CD8-positive, alpha-beta memory T cell (primary cell): ENCODE results near the gene CDK5RAP2. TPM values are rescaled to one million over a fixed set of nuclear protein-coding genes. Genes with fewer than 3 reads are reported as not detected.
A peak's percentile ranks its signal among the peaks of the same experiment; 100 is the strongest.

ENCODE experiments used
- CTCF ChIA-PET: fragments of 350-600 bp; sonication (Branson Sonifier 250); formaldehyde crosslinking; loops from one replicate; lab custom pipeline; 2021; ENCODE audit warnings: antibody characterized with exemption; lab: Charles Lee
- POLR2A ChIA-PET: fragments of 350-600 bp; sonication (Branson Sonifier 250); formaldehyde crosslinking; loops from one replicate; lab custom pipeline; 2021; ENCODE audit warnings: antibody characterized with exemption; lab: Charles Lee
- DNase-seq, 5 donors: peaks; one replicate each; pipeline versions ENCODE4 v3.0.0 to v3.0.0-alpha.2; 2020 to 2022; ENCODE audit warnings: mixed read lengths in 1 of 5
- H3K27ac ChIP-seq: one replicate; pipeline ENCODE4 v1.7.0; 2013; ENCODE audit warnings: low read depth, mild to moderate bottlenecking, low read length, moderate library complexity
- H3K27me3 ChIP-seq: 2 replicates; pipeline ENCODE4 v1.7.0; 2013; ENCODE audit warnings: low read length, mild to moderate bottlenecking; ENCODE audit not compliant: insufficient read depth, poor library complexity, severe bottlenecking
- H3K36me3 ChIP-seq: 2 replicates; pipeline ENCODE4 v1.7.0; 2013; ENCODE audit warnings: mild to moderate bottlenecking, low read length, moderate library complexity; ENCODE audit not compliant: insufficient read depth
- H3K4me1 ChIP-seq: 2 replicates; pipeline ENCODE4 v1.7.0; 2013; ENCODE audit warnings: mild to moderate bottlenecking, low read length, moderate library complexity; ENCODE audit not compliant: insufficient read depth
- H3K4me3 ChIP-seq: 2 replicates; pipeline ENCODE4 v1.7.0; 2013; ENCODE audit warnings: mild to moderate bottlenecking, low read length
- H3K9me3 ChIP-seq: 2 replicates; pipeline ENCODE4 v1.7.0; 2013; ENCODE audit warnings: mild to moderate bottlenecking, low read length
- H3K27ac Mint-ChIP-seq, 8 donors: one replicate each; pipeline ENCODE4 v1.8.0; 2020 to 2021; ENCODE audit warnings: mixed read lengths in 8 of 8, mild to moderate bottlenecking in 6 of 8, inconsistent platforms in 3 of 8, moderate library complexity in 3 of 8
- H3K27me3 Mint-ChIP-seq, 2 donors: one replicate each; pipeline ENCODE4 v1.8.0; 2020 to 2021; ENCODE audit warnings: mixed read lengths in 2 of 2, mild to moderate bottlenecking in 1 of 2, moderate library complexity in 1 of 2
- H3K36me3 Mint-ChIP-seq, 3 donors: one replicate each; pipeline ENCODE4 v1.8.0; 2020 to 2021; ENCODE audit warnings: mixed read lengths in 3 of 3, inconsistent platforms in 1 of 3, mild to moderate bottlenecking in 1 of 3
- H3K4me1 Mint-ChIP-seq, 3 donors: one replicate each; pipeline ENCODE4 v1.8.0; 2020 to 2021; ENCODE audit warnings: mixed read lengths in 3 of 3, inconsistent platforms in 1 of 3, mild to moderate bottlenecking in 1 of 3
- H3K4me3 Mint-ChIP-seq, 7 donors: one replicate each; pipeline ENCODE4 v1.8.0; 2020 to 2021; ENCODE audit warnings: mixed read lengths in 7 of 7, mild to moderate bottlenecking in 6 of 7, moderate library complexity in 4 of 7, inconsistent platforms in 2 of 7
- H3K9me3 Mint-ChIP-seq, 5 donors: one replicate each; pipeline ENCODE4 v1.8.0; 2020 to 2022; ENCODE audit warnings: mixed read lengths in 5 of 5, mild to moderate bottlenecking in 3 of 5, moderate library complexity in 2 of 5, inconsistent platforms in 1 of 5
- polyA plus RNA-seq: library from polyadenylated mRNA; unstranded; fragments of 300-500 nt; fragmentation: Illumina TruSeq; gene quantifications from one replicate; pipeline ENCODE4 v1.2.3, GENCODE V29; 2021
- total RNA-seq, 2 experiments: library from RNA; stranded (reverse); gene quantifications; one replicate each; pipeline ENCODE4 v1.2.3, GENCODE V29; 2021

CDK5RAP2 gene
- total and polyA plus RNA-seq, 3 experiments from 2014 or later: 34.0 to 56.8 (median 56.6) TPM

- Mint-ChIP-seq H3K4me1 (peaks cover 0 to 4% (median 0%) of the 10 kb centered on the region in 3 donors), H3K4me3 (no peak overlapping the region), H3K36me3 (peaks cover 4 to 55% (median 19%) of the 10 kb centered on the region in 3 donors), H3K9me3 (no peaks in the 10 kb centered on the region), H3K27me3 (no peaks in the 10 kb centered on the region), H3K27ac (no peak overlapping the region)
- Histone ChIP-seq H3K36me3 (no peaks in the 10 kb centered on the region), H3K27ac (no peak overlapping the region), H3K27me3 (no peaks in the 10 kb centered on the region), H3K4me3 (no peak overlapping the region), H3K9me3 (no peaks in the 10 kb centered on the region), H3K4me1 (no peaks in the 10 kb centered on the region)
- CTCF ChIA-PET: interaction anchor here (1.5 kb wide), 1 partner anchor 11 kb away, joined by 4 read pairs; no protein-coding TSS in a partner anchor
- POLR2A ChIA-PET: no interaction called here
- DNase-seq: no peak
Measured at GRCh38 chr9:120608421-120608820, 28.5 kb upstream of the CDK5RAP2 start.

GRCh38 chr9:120603591-120603990 lies 23.6 kb upstream of the CDK5RAP2 start:
- Mint-ChIP-seq H3K4me3 (no peak overlapping the region), H3K27me3 (no peaks in the 10 kb centered on the region), H3K4me1 (no peaks in the 10 kb centered on the region), H3K36me3 (peaks cover 4 to 40% (median 14%) of the 10 kb centered on the region in 3 donors), H3K27ac (peak overlapping the region in 1 of 8 donors; percentile 77), H3K9me3 (no peaks in the 10 kb centered on the region)
- H3K4me1 ChIP-seq: no peaks in the 10 kb centered on the region
- CTCF ChIA-PET: no interaction called here
- no peaks in the 10 kb centered on the region for H3K36me3 ChIP-seq
- POLR2A ChIA-PET: no interaction called here
- H3K9me3 ChIP-seq: no peaks in the 10 kb centered on the region
- no peak for DNase-seq
- H3K27me3 ChIP-seq: no peaks in the 10 kb centered on the region
- no peak overlapping the region for H3K27ac ChIP-seq
- H3K4me3 ChIP-seq: no peak overlapping the region

- POLR2A ChIA-PET: no interaction called here
- no peaks in the 10 kb centered on the region for H3K27me3 Mint-ChIP-seq
- no peaks in the 10 kb centered on the region for H3K4me1 Mint-ChIP-seq
- no peaks in the 10 kb centered on the region for H3K9me3 Mint-ChIP-seq
- no peak overlapping the region for H3K27ac ChIP-seq
- H3K4me3 ChIP-seq: no peak overlapping the region
- H3K36me3 ChIP-seq: no peaks in the 10 kb centered on the region
- H3K27ac Mint-ChIP-seq: no peak overlapping the region
- peaks cover 4 to 37% (median 11%) of the 10 kb centered on the region in 3 donors for H3K36me3 Mint-ChIP-seq
- no peak overlapping the region for H3K4me3 Mint-ChIP-seq
- no peaks in the 10 kb centered on the region for H3K4me1 ChIP-seq
- H3K27me3 ChIP-seq: no peaks in the 10 kb centered on the region
- CTCF ChIA-PET: no interaction called here
- no peaks in the 10 kb centered on the region for H3K9me3 ChIP-seq
- no peak for DNase-seq
Measured at GRCh38 chr9:120603010-120603409, 23.0 kb upstream of the CDK5RAP2 start.

GRCh38 chr9:120593955-120594277 lies 13.9 kb upstream of the CDK5RAP2 start:
- ChIA-PET CTCF (interaction anchor here (1.4 kb wide), 1 partner anchor 26 kb away, joined by 5 read pairs; no protein-coding TSS in a partner anchor), POLR2A (interaction anchor here (0.6 kb wide), 1 partner anchor 594 kb away, joined by 4 read pairs; no protein-coding TSS in a partner anchor)
- no peaks in the 10 kb centered on the region for H3K9me3 ChIP-seq

GRCh38 chr9:120593250-120593954 lies 13.4 kb upstream of the CDK5RAP2 start:
- no peak overlapping the region for H3K4me3 ChIP-seq

More at GRCh38 chr9:120593955-120594277, 13.9 kb upstream of the CDK5RAP2 start:
- no peak overlapping the region for H3K27ac Mint-ChIP-seq
- Histone ChIP-seq H3K4me1 (no peaks in the 10 kb centered on the region), H3K27ac (no peak overlapping the region), H3K36me3 (no peaks in the 10 kb centered on the region), H3K27me3 (no peaks in the 10 kb centered on the region), H3K4me3 (no peak overlapping the region)
- H3K9me3 Mint-ChIP-seq: no peaks in the 10 kb centered on the region
- H3K4me3 Mint-ChIP-seq: no peak overlapping the region
- H3K4me1 Mint-ChIP-seq: no peaks in the 10 kb centered on the region
- H3K27me3 Mint-ChIP-seq: peaks cover 3 to 4% of the 10 kb centered on the region in 2 donors
- DNase-seq: no peak
- H3K36me3 Mint-ChIP-seq: no peaks in the 10 kb centered on the region

GRCh38 chr9:120592210-120592609 lies 12.2 kb upstream of the CDK5RAP2 start:
- no peaks in the 10 kb centered on the region for H3K9me3 Mint-ChIP-seq
- peaks cover 3 to 4% of the 10 kb centered on the region in 2 donors for H3K27me3 Mint-ChIP-seq

More at GRCh38 chr9:120593250-120593954, 13.4 kb upstream of the CDK5RAP2 start:
- no peaks in the 10 kb centered on the region for H3K9me3 ChIP-seq
- Mint-ChIP-seq H3K4me3 (no peak overlapping the region), H3K9me3 (no peaks in the 10 kb centered on the region), H3K27me3 (peaks cover 3 to 4% of the 10 kb centered on the region in 2 donors), H3K4me1 (no peaks in the 10 kb centered on the region), H3K36me3 (no peaks in the 10 kb centered on the region), H3K27ac (no peak overlapping the region)
- no peak for DNase-seq
- no peaks in the 10 kb centered on the region for H3K36me3 ChIP-seq
- no peaks in the 10 kb centered on the region for H3K4me1 ChIP-seq
- H3K27me3 ChIP-seq: no peaks in the 10 kb centered on the region
- H3K27ac ChIP-seq: no peak overlapping the region
- POLR2A ChIA-PET: no interaction called here
- CTCF ChIA-PET: no interaction called here

GRCh38 chr9:120587328-120587727 lies 7.4 kb upstream of the CDK5RAP2 start:
- ChIA-PET POLR2A (no interaction called here), CTCF (no interaction called here)
- Histone ChIP-seq H3K36me3 (no peaks in the 10 kb centered on the region), H3K27me3 (no peaks in the 10 kb centered on the region), H3K4me1 (no peaks in the 10 kb centered on the region), H3K27ac (no peak overlapping the region), H3K9me3 (no peaks in the 10 kb centered on the region), H3K4me3 (no peak overlapping the region)
- Mint-ChIP-seq H3K27me3 (peaks cover 0 to 3% of the 10 kb centered on the region in 2 donors), H3K36me3 (no peaks in the 10 kb centered on the region), H3K4me3 (no peak overlapping the region), H3K27ac (peak overlapping the region in 1 of 8 donors; percentile 50), H3K4me1 (peaks cover 4 to 14% (median 14%) of the 10 kb centered on the region in 3 donors), H3K9me3 (no peaks in the 10 kb centered on the region)
- no peak for DNase-seq

More at GRCh38 chr9:120592210-120592609, 12.2 kb upstream of the CDK5RAP2 start:
- H3K27ac Mint-ChIP-seq: no peak overlapping the region
- CTCF ChIA-PET: no interaction called here
- Histone ChIP-seq H3K27ac (no peak overlapping the region), H3K27me3 (no peaks in the 10 kb centered on the region), H3K4me1 (no peaks in the 10 kb centered on the region), H3K9me3 (no peaks in the 10 kb centered on the region), H3K36me3 (no peaks in the 10 kb centered on the region), H3K4me3 (no peak overlapping the region)
- no peak for DNase-seq
- POLR2A ChIA-PET: no interaction called here
- H3K4me3 Mint-ChIP-seq: peak overlapping the region in 1 of 7 donors; percentile 43
- no peaks in the 10 kb centered on the region for H3K4me1 Mint-ChIP-seq
- H3K36me3 Mint-ChIP-seq: no peaks in the 10 kb centered on the region

- Mint-ChIP-seq H3K9me3 (no peaks in the 10 kb centered on the region), H3K27me3 (no peaks in the 10 kb centered on the region), H3K27ac (peak overlapping the region in 5 of 8 donors; percentile 17 to 77 (median 26)), H3K4me1 (peaks cover 24 to 43% (median 37%) of the 10 kb centered on the region in 3 donors), H3K36me3 (peaks cover 0 to 11% (median 0%) of the 10 kb centered on the region in 3 donors), H3K4me3 (peak overlapping the region in 1 of 7 donors; percentile 81)
- peak in 3 of 5 donors; percentile 10 to 59 (median 54) for DNase-seq
- ChIA-PET POLR2A (no interaction called here), CTCF (no interaction called here)
- Histone ChIP-seq H3K4me3 (no peak overlapping the region), H3K9me3 (no peaks in the 10 kb centered on the region), H3K27me3 (no peaks in the 10 kb centered on the region), H3K4me1 (peaks cover 14% of the 10 kb centered on the region), H3K36me3 (no peaks in the 10 kb centered on the region), H3K27ac (no peak overlapping the region)
Measured at GRCh38 chr9:120583958-120584369, 4.0 kb upstream of the CDK5RAP2 start.
